Measurements from ENCODE around the gene ERP44. TPM values are rescaled to one million over a fixed set of nuclear protein-coding genes. Genes with fewer than 3 reads are reported as not detected.

ERP44 gene
- total RNA-seq, 1 experiment from 2014 or later, result 26.8 TPM

DNA sequence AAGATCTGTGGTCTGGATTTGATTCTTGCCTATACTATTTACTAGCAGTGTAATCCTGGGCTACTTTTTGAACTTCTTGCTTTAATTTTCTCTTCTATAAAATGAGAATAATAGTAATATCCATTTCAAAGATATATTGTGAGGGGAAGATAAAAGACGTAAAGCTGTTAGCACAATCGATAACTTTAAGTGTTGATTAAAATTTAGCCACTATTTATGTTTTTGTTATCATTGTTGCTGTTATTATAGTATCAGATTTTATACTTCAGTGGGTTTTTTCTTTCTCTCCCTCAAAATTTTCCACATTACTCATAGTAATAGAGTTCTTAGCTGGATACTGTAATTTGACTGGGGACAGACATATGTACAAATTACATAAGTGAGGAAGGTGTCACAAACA, 150.3 kb downstream of the ERP44 start:
- DNase-seq (ENCODE audit: low spot score), result no peak

- no peak for DNase-seq (ENCODE audit: low spot score)
These were observed 151.4 kb downstream of the ERP44 start for GRCh38 chr9:99947395-99947794.

- DNase-seq (ENCODE audit: low spot score), result no peak
These were observed 161.7 kb downstream of the ERP44 start for GRCh38 chr9:99936947-99937587.

- no peak for DNase-seq (ENCODE audit: low spot score)
These were observed 167.5 kb downstream of the ERP44 start for GRCh38 chr9:99931155-99931840.

DNA sequence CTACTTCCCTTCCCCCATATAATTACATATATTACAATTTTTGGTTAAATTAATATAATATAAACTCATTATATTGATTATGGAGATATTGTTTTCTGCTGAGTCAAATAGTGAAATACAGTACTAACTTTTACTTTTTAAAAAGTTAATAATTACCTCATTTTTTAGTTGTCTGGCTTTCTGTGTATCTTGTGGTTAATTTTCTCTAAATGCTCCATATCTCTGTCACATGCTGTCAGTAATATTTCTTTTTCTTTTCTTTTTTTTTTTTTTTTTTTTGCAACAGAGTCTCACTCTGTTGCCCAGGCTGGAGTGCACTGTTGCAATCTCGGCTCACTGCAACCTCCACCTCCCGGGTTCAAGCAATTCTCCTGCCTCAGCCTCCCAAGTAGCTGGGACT, 169.1 kb downstream of the ERP44 start:
- no peak for DNase-seq (ENCODE audit: low spot score)

Other genes starting within 250 kb of the ERP44 start
- 14.2 and 17.9 TPM in 2 replicates for gene STX17, start 192.3 kb downstream of the ERP44 start, total RNA-seq (2014; rRNA removed; shearing (Covaris generic))
- gene INVS, start 243 bp upstream of the ERP44 start, total RNA-seq (2014; rRNA removed; shearing (Covaris generic)), result 12.2 and 19.5 TPM in 2 replicates